A172 (cell line): ENCODE measurements around the gene USP17L28. TPM values are rescaled to one million over a fixed set of nuclear protein-coding genes. Genes with fewer than 3 reads are reported as not detected.
"Not testable (repeated sequence)": the region's sequence is repeated elsewhere in the genome, so short reads cannot be mapped to it uniquely, and the experiment has no call there.

ENCODE experiments used
- DNase-seq: peaks from one replicate; pipeline ENCODE4 v3.0.0-alpha.2; 2015; ENCODE audit warnings: low spot score
- total RNA-seq: library from RNA; depleted of rRNA; stranded (reverse); fragments of >200 nt; shearing (Covaris generic); gene quantifications from 2 replicates; pipeline ENCODE4 v1.2.3, GENCODE V29; 2014; rRNA removed

Gene USP17L28
- total RNA-seq = not detected in 2 replicates

- DNase-seq = not testable (repeated sequence)
Measured at GRCh38 chr4:9348593-9348992, at the start of gene USP17L28. Gene USP17L28, plus strand, starts transcription at chr4:9348893. Its CDS starts 0 bp downstream, at chr4:9348893.

- not testable (repeated sequence) for DNase-seq
Measured at GRCh38 chr4:9324191-9324590, 24.5 kb upstream of the USP17L28 start.

- not testable (repeated sequence) for DNase-seq
Measured at GRCh38 chr4:9324865-9325264, 23.8 kb upstream of the USP17L28 start, which contains the start of gene USP17L24. Gene USP17L24, plus strand, starts transcription at chr4:9325165. Its CDS starts 0 bp downstream, at chr4:9325165.

GRCh38 chr4:9329611-9330010 lies 19.1 kb upstream of the USP17L28 start, which contains the start of gene USP17L25:
Gene USP17L25, plus strand, starts transcription at chr4:9329911. Its CDS starts 0 bp downstream, at chr4:9329911.
- DNase-seq = not testable (repeated sequence)

- DNase-seq = not testable (repeated sequence)
Measured at GRCh38 chr4:9334358-9334757, 14.3 kb upstream of the USP17L28 start, which contains the start of gene USP17L26. Gene USP17L26, plus strand, starts transcription at chr4:9334658. Its CDS starts 0 bp downstream, at chr4:9334658.

GRCh38 chr4:9339103-9339502 lies 9.6 kb upstream of the USP17L28 start, which contains the start of gene USP17L5:
Gene USP17L5, plus strand, starts transcription at chr4:9339403. Its CDS starts 0 bp downstream, at chr4:9339403.
- not testable (repeated sequence) for DNase-seq

GRCh38 chr4:9343848-9344247 lies 4.8 kb upstream of the USP17L28 start, which contains the start of gene USP17L27:
Gene USP17L27, plus strand, starts transcription at chr4:9344148. Its CDS starts 0 bp downstream, at chr4:9344148.
- not testable (repeated sequence) for DNase-seq

- DNase-seq = not testable (repeated sequence)
Measured at GRCh38 chr4:9350866-9351265, 2.2 kb downstream of the USP17L28 start.

- not testable (repeated sequence) for DNase-seq
Measured at GRCh38 chr4:9353338-9353737, 4.6 kb downstream of the USP17L28 start, which contains the start of gene USP17L29. Gene USP17L29, plus strand, starts transcription at chr4:9353638. Its CDS starts 0 bp downstream, at chr4:9353638.

GRCh38 chr4:9362829-9363228 lies 14.1 kb downstream of the USP17L28 start, which contains the start of gene USP17L30:
Gene USP17L30, plus strand, starts transcription at chr4:9363129. Its CDS starts 0 bp downstream, at chr4:9363129.
- DNase-seq = not testable (repeated sequence)

GRCh38 chr4:9379881-9380280 lies 31.2 kb downstream of the USP17L28 start:
- DNase-seq = not testable (repeated sequence)

GRCh38 chr4:9381012-9381534 lies 32.4 kb downstream of the USP17L28 start:
- not testable (repeated sequence) for DNase-seq

- no peak for DNase-seq
Measured at GRCh38 chr4:9384126-9384525, 35.4 kb downstream of the USP17L28 start.

GRCh38 chr4:9389001-9389400 lies 40.3 kb downstream of the USP17L28 start:
- not testable (repeated sequence) for DNase-seq

Other genes with a start within 250 kb of the USP17L28 start
- not detected in 2 replicates for gene FAM90A26, start 178.5 kb upstream of the USP17L28 start, total RNA-seq
- not detected in 2 replicates for gene USP17L10, start 138.2 kb upstream of the USP17L28 start, total RNA-seq
- not detected in 2 replicates for gene USP17L11, start 133.5 kb upstream of the USP17L28 start, total RNA-seq
- gene USP17L12, start 128.7 kb upstream of the USP17L28 start, total RNA-seq = not detected in 2 replicates
- gene USP17L13, start 124.0 kb upstream of the USP17L28 start, total RNA-seq = not detected in 2 replicates
- not detected in 2 replicates for gene USP17L15, start 114.5 kb upstream of the USP17L28 start, total RNA-seq
- not detected in 2 replicates for gene USP17L17, start 105.0 kb upstream of the USP17L28 start, total RNA-seq
- gene USP17L18, start 100.3 kb upstream of the USP17L28 start, total RNA-seq = not detected in 2 replicates
- gene USP17L19, start 95.5 kb upstream of the USP17L28 start, total RNA-seq = not detected in 2 replicates
- not detected in 2 replicates for gene USP17L20, start 90.8 kb upstream of the USP17L28 start, total RNA-seq
- not detected in 2 replicates for gene USP17L21, start 86.0 kb upstream of the USP17L28 start, total RNA-seq
- not detected in 2 replicates for gene USP17L22, start 81.3 kb upstream of the USP17L28 start, total RNA-seq
- not detected in 2 replicates for gene USP17L24, start 23.7 kb upstream of the USP17L28 start, total RNA-seq
- not detected in 2 replicates for gene USP17L25, start 19.0 kb upstream of the USP17L28 start, total RNA-seq
- gene USP17L26, start 14.2 kb upstream of the USP17L28 start, total RNA-seq = not detected in 2 replicates
- gene USP17L5, start 9.5 kb upstream of the USP17L28 start, total RNA-seq = not detected in 2 replicates
- gene USP17L27, start 4.7 kb upstream of the USP17L28 start, total RNA-seq = not detected in 2 replicates
- not detected in 2 replicates for gene USP17L29, start 4.7 kb downstream of the USP17L28 start, total RNA-seq
- not detected in 2 replicates for gene USP17L30, start 14.2 kb downstream of the USP17L28 start, total RNA-seq
- gene DEFB131A, start 95.5 kb downstream of the USP17L28 start, total RNA-seq = not detected in 2 replicates